GM18517 (cell line): ENCODE data around the gene KLK11.

ENCODE experiments used
- ATAC-seq: cut with Tn5 transposase; IDR thresholded peaks from one replicate; pipeline ENCODE4 v1.9.1; 2021; ENCODE audit warnings: mild to moderate bottlenecking, moderate library complexity; ENCODE audit not compliant: unreplicated experiment

The KLK11 gene

GRCh38 chr19:50974702-50975556 is 51.5 kb downstream of the KLK11 start:
- no peak for ATAC-seq

GRCh38 chr19:50972795-50973376 is 53.5 kb downstream of the KLK11 start:
- ATAC-seq = no peak
